Measurements from ENCODE around the gene TUFT1. TPM values are rescaled to one million over a fixed set of nuclear protein-coding genes. Genes with fewer than 3 reads are reported as not detected.

TUFT1 gene
- polyA plus RNA-seq, 2 of the 4 experiments (the other 2 are of a cell fraction), result 21.1 to 27.5 TPM

DNA sequence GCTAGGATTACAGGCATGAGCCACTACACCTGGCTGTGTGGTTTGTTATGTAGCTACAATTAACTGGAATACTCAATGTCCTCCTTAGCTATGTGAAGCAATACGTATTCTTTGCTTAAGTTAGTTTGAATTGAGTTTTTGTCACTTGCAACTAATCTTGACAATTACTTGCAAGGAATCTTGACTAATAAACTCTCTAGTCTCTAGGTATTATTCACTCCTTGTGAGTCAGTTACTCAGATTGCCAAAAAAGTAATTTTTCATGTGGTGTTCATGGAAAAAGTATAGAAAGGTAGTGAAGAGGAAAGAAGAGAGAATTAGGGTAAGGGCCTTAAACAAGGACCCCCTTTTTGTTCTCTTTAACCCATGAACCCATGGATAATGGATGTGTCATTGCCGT, 64.2 kb downstream of the TUFT1 start (continued):
- no peak for TF ChIP-seq EHMT2 (IDR thresholded peaks at IDR 0.05; ENCODE audit: low read depth)

DNA sequence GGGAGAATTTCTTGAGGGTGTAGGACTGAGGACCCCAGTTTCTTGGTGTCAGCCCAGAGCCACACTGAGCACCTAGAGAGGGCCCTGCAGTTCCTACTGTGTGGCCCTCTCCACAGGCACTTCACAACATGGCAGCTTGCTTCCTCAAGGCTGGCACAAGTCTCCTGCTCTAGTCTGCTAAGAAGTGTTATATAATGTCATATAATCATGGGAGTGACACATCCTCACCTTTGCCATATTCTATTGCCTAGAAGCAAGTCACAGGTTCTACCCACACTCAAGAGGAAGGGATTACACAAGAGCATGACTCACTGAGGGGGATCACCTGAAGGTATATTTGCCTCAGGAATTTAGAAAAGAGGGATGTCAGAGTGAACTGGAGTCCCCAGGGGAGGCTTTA, 66.3 kb downstream of the TUFT1 start:
- peak in 1 of 2 experiments; percentile 78; a peak in 3 of 4 replicates for TF ChIP-seq CEBPB (IDR thresholded peaks at IDR 0.05)
- TF ChIP-seq, protein P1, sequence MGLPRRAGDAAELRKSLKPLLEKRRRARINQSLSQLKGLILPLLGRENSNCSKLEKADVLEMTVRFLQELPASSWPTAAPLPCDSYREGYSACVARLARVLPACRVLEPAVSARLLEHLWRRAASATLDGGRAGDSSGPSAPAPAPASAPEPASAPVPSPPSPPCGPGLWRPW (IDR thresholded peaks at IDR 0.05), result no peak
- TF ChIP-seq FOSL2 (IDR thresholded peaks at IDR 0.05), result peak; percentile 44; the same call in 1 of the 2 replicates
- peak; percentile 74 for TF ChIP-seq FOSL2 (CRISPR knock-in tag; IDR thresholded peaks at IDR 0.05)
- FAIRE-seq (no peak), ATAC-seq (peak in 1 of 2 experiments; percentile 26; a peak in 3 of 6 replicates), DNase-seq (ENCODE audit: low read depth in 1 of 2, low spot score in 1 of 2) (peak in 1 of 2 experiments; percentile 48)
- ChIA-PET POLR2A (no interaction called here), CTCF (interaction anchor here (10.6 kb wide), 1 partner anchor 12 kb away, joined by 108 read pairs; no protein-coding TSS in a partner anchor)
- Histone ChIP-seq H3K27ac (peak overlapping the region in 1 of 2 experiments; percentile 39; a peak in 3 of 6 replicates), H3K4me1 (peaks cover 40% of the 10 kb centered on the region), H3K4me2 (peak overlapping the region; percentile 27), H3K9me3 (no peaks in the 10 kb centered on the region), H3K4me3 (no peak overlapping the region)

DNA sequence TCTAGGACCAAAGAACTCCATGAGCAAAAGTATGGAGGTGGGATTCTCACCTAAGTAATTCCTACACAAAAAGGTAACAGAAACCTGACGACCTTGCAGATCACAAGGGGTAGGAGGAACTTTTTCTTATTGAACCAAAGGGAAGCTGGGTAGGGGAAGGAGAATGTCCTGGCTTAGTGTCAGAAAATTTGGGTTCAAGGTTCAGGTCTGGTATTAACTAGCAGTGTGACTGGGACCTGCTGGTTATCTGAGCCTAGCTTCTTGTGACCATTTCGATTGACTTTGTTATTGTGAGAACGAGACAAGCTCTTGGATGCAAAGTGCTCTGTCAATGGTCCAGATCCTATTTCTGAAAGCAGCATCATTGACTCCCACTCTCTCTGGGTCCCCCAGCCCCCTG, 66.7 kb downstream of the TUFT1 start:
- no peak for DNase-seq (ENCODE audit: low read depth in 1 of 2, low spot score in 1 of 2)
- ATAC-seq, result no peak
- Histone ChIP-seq H3K4me1 (peaks cover 39% of the 10 kb centered on the region), H3K27ac (peak overlapping the region in 1 of 2 experiments; percentile 39; a peak in 4 of 6 replicates), H3K9me3 (no peaks in the 10 kb centered on the region), H3K4me2 (peak overlapping the region; percentile 27), H3K4me3 (no peak overlapping the region)
- FAIRE-seq, result no peak
- WGBS (ENCODE audit: missing lambda C conversion rate), result 80% methylated on average over 3 of the region's 3 CpGs
- ChIA-PET POLR2A (no interaction called here), CTCF (interaction anchor here (10.6 kb wide), 1 partner anchor 12 kb away, joined by 108 read pairs; no protein-coding TSS in a partner anchor)
- TF ChIP-seq MAFK (IDR thresholded peaks at IDR 0.05; ENCODE audit: partially characterized antibody) (peak; percentile 19), HOXA7 (CRISPR knock-in tag; IDR thresholded peaks at IDR 0.05) (no peak)

DNA sequence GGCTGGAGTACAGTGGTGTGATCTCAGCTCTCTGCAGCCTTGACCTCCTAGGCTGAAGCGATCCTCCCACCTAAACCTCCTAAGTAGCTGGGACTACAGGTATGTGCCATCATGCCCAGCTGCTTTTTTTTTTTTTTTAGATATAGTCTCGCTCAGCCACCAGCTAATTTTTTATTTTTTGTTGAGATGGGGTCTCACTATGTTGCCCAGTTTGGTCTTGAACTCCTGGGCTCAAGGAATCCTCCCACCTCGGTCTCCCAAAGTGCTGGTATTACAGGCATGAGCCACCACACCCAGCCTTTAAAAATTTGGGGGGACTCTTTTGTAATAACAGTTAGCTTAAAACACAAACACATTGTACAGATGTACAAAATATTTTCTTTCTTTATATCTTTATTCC, 70.0 kb downstream of the TUFT1 start:
- ATAC-seq (no peak), DNase-seq (ENCODE audit: low read depth in 1 of 2, low spot score in 1 of 2) (no peak), FAIRE-seq (no peak)
- H3K4me3 ChIP-seq, result no peak overlapping the region
- POLR2A ChIA-PET, result no interaction called here
- H3K4me1 ChIP-seq, result peaks cover 50% of the 10 kb centered on the region
- no peak overlapping the region; a peak in 1 of 6 replicates for H3K27ac ChIP-seq
- H3K9me3 ChIP-seq, result no peaks in the 10 kb centered on the region
- TF ChIP-seq, protein P1 (IDR thresholded peaks at IDR 0.05), result no peak
- TF ChIP-seq, protein P2, sequence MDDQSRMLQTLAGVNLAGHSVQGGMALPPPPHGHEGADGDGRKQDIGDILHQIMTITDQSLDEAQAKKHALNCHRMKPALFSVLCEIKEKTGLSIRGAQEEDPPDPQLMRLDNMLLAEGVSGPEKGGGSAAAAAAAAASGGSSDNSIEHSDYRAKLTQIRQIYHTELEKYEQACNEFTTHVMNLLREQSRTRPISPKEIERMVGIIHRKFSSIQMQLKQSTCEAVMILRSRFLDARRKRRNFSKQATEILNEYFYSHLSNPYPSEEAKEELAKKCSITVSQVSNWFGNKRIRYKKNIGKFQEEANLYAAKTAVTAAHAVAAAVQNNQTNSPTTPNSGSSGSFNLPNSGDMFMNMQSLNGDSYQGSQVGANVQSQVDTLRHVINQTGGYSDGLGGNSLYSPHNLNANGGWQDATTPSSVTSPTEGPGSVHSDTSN (IDR thresholded peaks at IDR 0.05), result no peak
- TF ChIP-seq RFX5 (IDR thresholded peaks at IDR 0.05) (no peak), JUN (IDR thresholded peaks at IDR 0.05) (no peak), NFE2L2 (conservative IDR thresholded peaks at IDR 0.05; ENCODE audit: low read length) (no peak), ZC3H11A (IDR thresholded peaks at IDR 0.05) (no peak), HDAC2 (IDR thresholded peaks at IDR 0.05) (no peak), ZSCAN20 (CRISPR knock-in tag; IDR thresholded peaks at IDR 0.05) (no peak), RARB (CRISPR knock-in tag; IDR thresholded peaks at IDR 0.05) (no peak), HEYL (CRISPR knock-in tag; IDR thresholded peaks at IDR 0.05) (no peak), EHF (CRISPR knock-in tag; IDR thresholded peaks at IDR 0.05) (no peak), CHD4 (IDR thresholded peaks at IDR 0.05; ENCODE audit: borderline replicate concordance) (no peak)
- TF ChIP-seq, protein P3, sequence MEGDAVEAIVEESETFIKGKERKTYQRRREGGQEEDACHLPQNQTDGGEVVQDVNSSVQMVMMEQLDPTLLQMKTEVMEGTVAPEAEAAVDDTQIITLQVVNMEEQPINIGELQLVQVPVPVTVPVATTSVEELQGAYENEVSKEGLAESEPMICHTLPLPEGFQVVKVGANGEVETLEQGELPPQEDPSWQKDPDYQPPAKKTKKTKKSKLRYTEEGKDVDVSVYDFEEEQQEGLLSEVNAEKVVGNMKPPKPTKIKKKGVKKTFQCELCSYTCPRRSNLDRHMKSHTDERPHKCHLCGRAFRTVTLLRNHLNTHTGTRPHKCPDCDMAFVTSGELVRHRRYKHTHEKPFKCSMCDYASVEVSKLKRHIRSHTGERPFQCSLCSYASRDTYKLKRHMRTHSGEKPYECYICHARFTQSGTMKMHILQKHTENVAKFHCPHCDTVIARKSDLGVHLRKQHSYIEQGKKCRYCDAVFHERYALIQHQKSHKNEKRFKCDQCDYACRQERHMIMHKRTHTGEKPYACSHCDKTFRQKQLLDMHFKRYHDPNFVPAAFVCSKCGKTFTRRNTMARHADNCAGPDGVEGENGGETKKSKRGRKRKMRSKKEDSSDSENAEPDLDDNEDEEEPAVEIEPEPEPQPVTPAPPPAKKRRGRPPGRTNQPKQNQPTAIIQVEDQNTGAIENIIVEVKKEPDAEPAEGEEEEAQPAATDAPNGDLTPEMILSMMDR (IDR thresholded peaks at IDR 0.05), result no peak
- TF ChIP-seq, protein P4, sequence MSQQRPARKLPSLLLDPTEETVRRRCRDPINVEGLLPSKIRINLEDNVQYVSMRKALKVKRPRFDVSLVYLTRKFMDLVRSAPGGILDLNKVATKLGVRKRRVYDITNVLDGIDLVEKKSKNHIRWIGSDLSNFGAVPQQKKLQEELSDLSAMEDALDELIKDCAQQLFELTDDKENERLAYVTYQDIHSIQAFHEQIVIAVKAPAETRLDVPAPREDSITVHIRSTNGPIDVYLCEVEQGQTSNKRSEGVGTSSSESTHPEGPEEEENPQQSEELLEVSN (IDR thresholded peaks at IDR 0.05; ENCODE audit: borderline replicate concordance, low read depth), result no peak
- TF ChIP-seq, protein P5, sequence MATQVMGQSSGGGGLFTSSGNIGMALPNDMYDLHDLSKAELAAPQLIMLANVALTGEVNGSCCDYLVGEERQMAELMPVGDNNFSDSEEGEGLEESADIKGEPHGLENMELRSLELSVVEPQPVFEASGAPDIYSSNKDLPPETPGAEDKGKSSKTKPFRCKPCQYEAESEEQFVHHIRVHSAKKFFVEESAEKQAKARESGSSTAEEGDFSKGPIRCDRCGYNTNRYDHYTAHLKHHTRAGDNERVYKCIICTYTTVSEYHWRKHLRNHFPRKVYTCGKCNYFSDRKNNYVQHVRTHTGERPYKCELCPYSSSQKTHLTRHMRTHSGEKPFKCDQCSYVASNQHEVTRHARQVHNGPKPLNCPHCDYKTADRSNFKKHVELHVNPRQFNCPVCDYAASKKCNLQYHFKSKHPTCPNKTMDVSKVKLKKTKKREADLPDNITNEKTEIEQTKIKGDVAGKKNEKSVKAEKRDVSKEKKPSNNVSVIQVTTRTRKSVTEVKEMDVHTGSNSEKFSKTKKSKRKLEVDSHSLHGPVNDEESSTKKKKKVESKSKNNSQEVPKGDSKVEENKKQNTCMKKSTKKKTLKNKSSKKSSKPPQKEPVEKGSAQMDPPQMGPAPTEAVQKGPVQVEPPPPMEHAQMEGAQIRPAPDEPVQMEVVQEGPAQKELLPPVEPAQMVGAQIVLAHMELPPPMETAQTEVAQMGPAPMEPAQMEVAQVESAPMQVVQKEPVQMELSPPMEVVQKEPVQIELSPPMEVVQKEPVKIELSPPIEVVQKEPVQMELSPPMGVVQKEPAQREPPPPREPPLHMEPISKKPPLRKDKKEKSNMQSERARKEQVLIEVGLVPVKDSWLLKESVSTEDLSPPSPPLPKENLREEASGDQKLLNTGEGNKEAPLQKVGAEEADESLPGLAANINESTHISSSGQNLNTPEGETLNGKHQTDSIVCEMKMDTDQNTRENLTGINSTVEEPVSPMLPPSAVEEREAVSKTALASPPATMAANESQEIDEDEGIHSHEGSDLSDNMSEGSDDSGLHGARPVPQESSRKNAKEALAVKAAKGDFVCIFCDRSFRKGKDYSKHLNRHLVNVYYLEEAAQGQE (IDR thresholded peaks at IDR 0.05), result no peak
- CTCF ChIA-PET, result interaction anchor here (0.6 to 10.6 kb wide), 3 partner anchors 15 to 88 kb away, joined by 3 to 108 read pairs (median 3); no protein-coding TSS in a partner anchor
- no peak overlapping the region for H3K4me2 ChIP-seq
- 83% methylated on average over 3 of the region's 3 CpGs for WGBS (ENCODE audit: missing lambda C conversion rate)

All from A549 (cell line).